H1 (cell line): ENCODE results near the gene FADS3. TPM values are rescaled to one million over a fixed set of nuclear protein-coding genes. Genes with fewer than 3 reads are reported as not detected.

Experiments used
- BCL11A ChIP-seq, 2 experiments: IDR thresholded peaks; one replicate each; pipeline ENCODE4 v1.6.1; 2011; ENCODE audit warnings: low read depth in 2 of 2, low read length in 2 of 2, mild to moderate bottlenecking in 2 of 2
- CBX8 ChIP-seq: fragments of 300-800, 300-1000 bp; sonication (generic); IDR thresholded peaks from 2 replicates; pipeline ENCODE4 v1.7.1; 2016; ENCODE audit warnings: low read depth, low read length, borderline replicate concordance
- HDAC2 ChIP-seq, 2 experiments: fragments of 300-600 bp in 1 of 2; sonication (generic) in 1 of 2; IDR thresholded peaks; 2 replicates each; pipeline ENCODE4 v1.6.1; 2011 to 2012; ENCODE audit warnings: low read depth in 2 of 2, low read length in 2 of 2, mild to moderate bottlenecking in 2 of 2, moderate library complexity in 2 of 2, borderline replicate concordance in 1 of 2, inconsistent platforms in 1 of 2
- HDAC6 ChIP-seq: IDR thresholded peaks from one replicate; pipeline ENCODE4 v1.7.1; 2012; ENCODE audit warnings: low read depth, mild to moderate bottlenecking, inconsistent platforms, low read length, moderate library complexity
- NANOG ChIP-seq: IDR thresholded peaks from 2 replicates; pipeline ENCODE4 v1.6.1; 2011; ENCODE audit warnings: low read length, low read depth, mild to moderate bottlenecking, inconsistent platforms; ENCODE audit not compliant: insufficient read depth, poor library complexity, severe bottlenecking
- POLR2AphosphoS5 ChIP-seq: IDR thresholded peaks from 2 replicates; pipeline ENCODE4 v1.6.1; 2011; ENCODE audit warnings: low read depth, low read length
- RFX5 ChIP-seq: IDR thresholded peaks from 2 replicates; pipeline ENCODE4 v1.6.1; 2011; ENCODE audit warnings: low read depth, low read length, improper control_type of control experiment, borderline replicate concordance
- SIRT6 ChIP-seq: IDR thresholded peaks from one replicate; pipeline ENCODE4 v1.7.1; 2012; ENCODE audit warnings: low read length, inconsistent platforms
- SP1 ChIP-seq: IDR thresholded peaks from 2 replicates; pipeline ENCODE4 v1.6.1; 2011; ENCODE audit warnings: low read depth, low read length
- polyA plus RNA-seq, 7 experiments: library from polyadenylated mRNA; depleted of rRNA in 3 of 7; stranded (reverse) in 5 of 7; unstranded in 2 of 7; fragments of >200 nt in 5 of 7; fragments of 200-250 nt in 2 of 7; gene quantifications; 1 replicate in 5 of 7; 2 replicates in 1 of 7; 4 replicates in 1 of 7; pipeline versions ENCODE4 v1.2.1 to v1.2.3, GENCODE V29; 2011 to 2013; ENCODE audit warnings: missing spikeins in 2 of 7, mixed read lengths in 2 of 7
- total RNA-seq: library from RNA; stranded (reverse); fragmentation: NEBNext Ultra II Directional; extraction: Animal tissue kit (Norgen Biotek cat#: 25700); gene quantifications from 2 replicates; pipeline ENCODE4 v1.2.1, GENCODE V29; 2021
- TF ChIP-seq, protein P1 (sequence below): fragments of 300-600 bp; sonication (generic); IDR thresholded peaks from 2 replicates; pipeline ENCODE4 v1.7.1; 2012; ENCODE audit warnings: low read length, moderate library complexity, mild to moderate bottlenecking, inconsistent platforms; ENCODE audit not compliant: insufficient replicate concordance

Gene FADS3
- total and polyA plus RNA-seq, 2 of the 8 experiments (the other 6 are each of a cell fraction or from before 2014, with no cell fraction given) = 43.8 to 76.3 TPM

DNA sequence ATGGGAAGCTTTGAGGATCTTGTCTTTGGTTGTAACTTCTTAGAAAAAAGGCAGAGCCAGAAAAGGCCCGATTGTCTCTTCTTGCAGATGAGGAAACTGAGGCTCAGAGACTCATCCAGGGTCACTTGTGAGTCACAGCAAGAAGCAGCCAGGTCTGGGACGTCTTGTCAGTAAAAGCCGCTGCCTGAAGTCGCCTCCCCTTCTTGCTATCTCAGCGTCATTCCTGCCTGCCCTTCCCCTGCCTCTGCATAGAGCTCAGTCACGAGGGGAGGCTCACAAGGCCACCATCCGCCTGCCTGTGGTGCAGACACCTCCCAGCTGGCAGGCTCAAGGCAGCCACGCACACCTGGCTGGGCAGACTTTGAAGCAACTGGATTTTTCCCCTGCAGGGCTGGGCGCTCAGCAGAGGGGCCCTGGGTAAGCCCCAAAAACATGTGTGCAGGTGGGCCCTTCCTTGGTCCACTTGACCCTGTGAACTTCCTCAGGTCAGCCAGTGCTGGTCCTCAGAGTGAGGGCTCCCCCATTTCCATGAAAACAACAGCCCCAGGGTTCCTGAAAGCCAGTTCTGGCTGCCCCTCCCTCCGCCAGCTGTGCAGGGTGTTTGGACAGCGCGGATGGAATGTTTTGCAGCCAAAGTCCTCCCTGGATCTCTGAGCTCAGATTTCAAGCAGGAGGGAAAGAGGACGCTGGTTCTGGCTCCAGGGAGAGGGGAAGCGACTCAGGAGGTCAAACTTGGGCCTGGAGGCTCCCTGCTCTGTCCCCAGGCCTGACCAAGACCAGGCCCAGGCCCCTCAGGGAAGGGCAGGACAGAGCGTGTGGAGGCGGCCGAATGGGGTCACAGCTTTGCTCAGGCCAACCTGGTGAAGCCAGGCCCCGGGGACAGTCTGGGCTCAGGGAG lies 32.1 kb upstream of the FADS3 start (continued):
- no peak for TF ChIP-seq NANOG
- TF ChIP-seq HDAC2 (IDR thresholded peaks at IDR 0.05; ENCODE audit: borderline replicate concordance in 1 of 2, low read depth in 2 of 2, low read length in 2 of 2) = no peak
- TF ChIP-seq CBX8 = no peak
- TF ChIP-seq RFX5 = no peak
- TF ChIP-seq SP1 = no peak
- TF ChIP-seq HDAC6 = no peak
- no peak for TF ChIP-seq POLR2AphosphoS5
- TF ChIP-seq, protein P1, sequence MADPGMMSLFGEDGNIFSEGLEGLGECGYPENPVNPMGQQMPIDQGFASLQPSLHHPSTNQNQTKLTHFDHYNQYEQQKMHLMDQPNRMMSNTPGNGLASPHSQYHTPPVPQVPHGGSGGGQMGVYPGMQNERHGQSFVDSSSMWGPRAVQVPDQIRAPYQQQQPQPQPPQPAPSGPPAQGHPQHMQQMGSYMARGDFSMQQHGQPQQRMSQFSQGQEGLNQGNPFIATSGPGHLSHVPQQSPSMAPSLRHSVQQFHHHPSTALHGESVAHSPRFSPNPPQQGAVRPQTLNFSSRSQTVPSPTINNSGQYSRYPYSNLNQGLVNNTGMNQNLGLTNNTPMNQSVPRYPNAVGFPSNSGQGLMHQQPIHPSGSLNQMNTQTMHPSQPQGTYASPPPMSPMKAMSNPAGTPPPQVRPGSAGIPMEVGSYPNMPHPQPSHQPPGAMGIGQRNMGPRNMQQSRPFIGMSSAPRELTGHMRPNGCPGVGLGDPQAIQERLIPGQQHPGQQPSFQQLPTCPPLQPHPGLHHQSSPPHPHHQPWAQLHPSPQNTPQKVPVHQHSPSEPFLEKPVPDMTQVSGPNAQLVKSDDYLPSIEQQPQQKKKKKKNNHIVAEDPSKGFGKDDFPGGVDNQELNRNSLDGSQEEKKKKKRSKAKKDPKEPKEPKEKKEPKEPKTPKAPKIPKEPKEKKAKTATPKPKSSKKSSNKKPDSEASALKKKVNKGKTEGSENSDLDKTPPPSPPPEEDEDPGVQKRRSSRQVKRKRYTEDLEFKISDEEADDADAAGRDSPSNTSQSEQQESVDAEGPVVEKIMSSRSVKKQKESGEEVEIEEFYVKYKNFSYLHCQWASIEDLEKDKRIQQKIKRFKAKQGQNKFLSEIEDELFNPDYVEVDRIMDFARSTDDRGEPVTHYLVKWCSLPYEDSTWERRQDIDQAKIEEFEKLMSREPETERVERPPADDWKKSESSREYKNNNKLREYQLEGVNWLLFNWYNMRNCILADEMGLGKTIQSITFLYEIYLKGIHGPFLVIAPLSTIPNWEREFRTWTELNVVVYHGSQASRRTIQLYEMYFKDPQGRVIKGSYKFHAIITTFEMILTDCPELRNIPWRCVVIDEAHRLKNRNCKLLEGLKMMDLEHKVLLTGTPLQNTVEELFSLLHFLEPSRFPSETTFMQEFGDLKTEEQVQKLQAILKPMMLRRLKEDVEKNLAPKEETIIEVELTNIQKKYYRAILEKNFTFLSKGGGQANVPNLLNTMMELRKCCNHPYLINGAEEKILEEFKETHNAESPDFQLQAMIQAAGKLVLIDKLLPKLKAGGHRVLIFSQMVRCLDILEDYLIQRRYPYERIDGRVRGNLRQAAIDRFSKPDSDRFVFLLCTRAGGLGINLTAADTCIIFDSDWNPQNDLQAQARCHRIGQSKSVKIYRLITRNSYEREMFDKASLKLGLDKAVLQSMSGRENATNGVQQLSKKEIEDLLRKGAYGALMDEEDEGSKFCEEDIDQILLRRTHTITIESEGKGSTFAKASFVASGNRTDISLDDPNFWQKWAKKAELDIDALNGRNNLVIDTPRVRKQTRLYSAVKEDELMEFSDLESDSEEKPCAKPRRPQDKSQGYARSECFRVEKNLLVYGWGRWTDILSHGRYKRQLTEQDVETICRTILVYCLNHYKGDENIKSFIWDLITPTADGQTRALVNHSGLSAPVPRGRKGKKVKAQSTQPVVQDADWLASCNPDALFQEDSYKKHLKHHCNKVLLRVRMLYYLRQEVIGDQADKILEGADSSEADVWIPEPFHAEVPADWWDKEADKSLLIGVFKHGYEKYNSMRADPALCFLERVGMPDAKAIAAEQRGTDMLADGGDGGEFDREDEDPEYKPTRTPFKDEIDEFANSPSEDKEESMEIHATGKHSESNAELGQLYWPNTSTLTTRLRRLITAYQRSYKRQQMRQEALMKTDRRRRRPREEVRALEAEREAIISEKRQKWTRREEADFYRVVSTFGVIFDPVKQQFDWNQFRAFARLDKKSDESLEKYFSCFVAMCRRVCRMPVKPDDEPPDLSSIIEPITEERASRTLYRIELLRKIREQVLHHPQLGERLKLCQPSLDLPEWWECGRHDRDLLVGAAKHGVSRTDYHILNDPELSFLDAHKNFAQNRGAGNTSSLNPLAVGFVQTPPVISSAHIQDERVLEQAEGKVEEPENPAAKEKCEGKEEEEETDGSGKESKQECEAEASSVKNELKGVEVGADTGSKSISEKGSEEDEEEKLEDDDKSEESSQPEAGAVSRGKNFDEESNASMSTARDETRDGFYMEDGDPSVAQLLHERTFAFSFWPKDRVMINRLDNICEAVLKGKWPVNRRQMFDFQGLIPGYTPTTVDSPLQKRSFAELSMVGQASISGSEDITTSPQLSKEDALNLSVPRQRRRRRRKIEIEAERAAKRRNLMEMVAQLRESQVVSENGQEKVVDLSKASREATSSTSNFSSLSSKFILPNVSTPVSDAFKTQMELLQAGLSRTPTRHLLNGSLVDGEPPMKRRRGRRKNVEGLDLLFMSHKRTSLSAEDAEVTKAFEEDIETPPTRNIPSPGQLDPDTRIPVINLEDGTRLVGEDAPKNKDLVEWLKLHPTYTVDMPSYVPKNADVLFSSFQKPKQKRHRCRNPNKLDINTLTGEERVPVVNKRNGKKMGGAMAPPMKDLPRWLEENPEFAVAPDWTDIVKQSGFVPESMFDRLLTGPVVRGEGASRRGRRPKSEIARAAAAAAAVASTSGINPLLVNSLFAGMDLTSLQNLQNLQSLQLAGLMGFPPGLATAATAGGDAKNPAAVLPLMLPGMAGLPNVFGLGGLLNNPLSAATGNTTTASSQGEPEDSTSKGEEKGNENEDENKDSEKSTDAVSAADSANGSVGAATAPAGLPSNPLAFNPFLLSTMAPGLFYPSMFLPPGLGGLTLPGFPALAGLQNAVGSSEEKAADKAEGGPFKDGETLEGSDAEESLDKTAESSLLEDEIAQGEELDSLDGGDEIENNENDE = no peak
- TF ChIP-seq SIRT6 = no peak
- TF ChIP-seq BCL11A (IDR thresholded peaks at IDR 0.05; ENCODE audit: low read depth in 2 of 2, low read length in 2 of 2) = no peak
